Measurements from ENCODE around the gene LRP1B.

GRCh38 chr2:141020346-141020745 is 1110.5 kb downstream of the LRP1B start:
- no peak for TF ChIP-seq CTCF (IDR thresholded peaks at IDR 0.05)
- no peak for TF ChIP-seq POLR2A (IDR thresholded peaks at IDR 0.05)

Data from Peyer's patch (tissue), 4 donors.